Ramos (cell line): Measurements from ENCODE around the gene RNF151.
"Not testable (repeated sequence)": the region's sequence is repeated elsewhere in the genome, so short reads cannot be mapped to it uniquely, and the experiment has no call there.

Experiments
- in situ Hi-C: fragments of 300-500 bp; cut with MboI; formaldehyde crosslinking; loops from one replicate; pipeline ENCODE4 v1.14.3; 2022; ENCODE audit warnings: low sequenced_read_pairs; ENCODE audit not compliant: unreplicated experiment

Gene RNF151

GRCh38 chr16:1938316-1938715 lies 28.3 kb upstream of the RNF151 start:
- in situ Hi-C loops: no loop called here

GRCh38 chr16:1938910-1939309 lies 27.7 kb upstream of the RNF151 start:
- in situ Hi-C loops: no loop called here

- in situ Hi-C loops: not testable (repeated sequence)
Measured at GRCh38 chr16:1939833-1940232, 26.8 kb upstream of the RNF151 start.

- in situ Hi-C loops: no loop called here
Measured at GRCh38 chr16:1940273-1941161, 26.1 kb upstream of the RNF151 start.

GRCh38 chr16:1941162-1942046 lies 25.3 kb upstream of the RNF151 start:
- in situ Hi-C loops: no loop called here

GRCh38 chr16:1942047-1942809 lies 24.4 kb upstream of the RNF151 start:
- in situ Hi-C loops: no loop called here

- in situ Hi-C loops: no loop called here
Measured at GRCh38 chr16:1942810-1943726, 23.6 kb upstream of the RNF151 start, which contains the start of gene MSRB1. Gene MSRB1, minus strand, starts transcription at chr16:1943199. Its CDS starts 43 bp downstream, at chr16:1943156.

- in situ Hi-C loops: no loop called here
Measured at GRCh38 chr16:1944612-1945199, 21.9 kb upstream of the RNF151 start.

- in situ Hi-C loops: no loop called here
Measured at GRCh38 chr16:1945559-1946391, 20.9 kb upstream of the RNF151 start.

GRCh38 chr16:1946495-1947368 lies 19.9 kb upstream of the RNF151 start:
- in situ Hi-C loops: no loop called here

- in situ Hi-C loops: no loop called here
Measured at GRCh38 chr16:1947369-1947670, 19.3 kb upstream of the RNF151 start.

GRCh38 chr16:1949507-1949906 lies 17.1 kb upstream of the RNF151 start:
- in situ Hi-C loops: no loop called here

GRCh38 chr16:1950047-1950446 lies 16.6 kb upstream of the RNF151 start:
- in situ Hi-C loops: no loop called here

GRCh38 chr16:1950559-1950958 lies 16.1 kb upstream of the RNF151 start:
- in situ Hi-C loops: no loop called here

- in situ Hi-C loops: no loop called here
Measured at GRCh38 chr16:1953734-1954133, 12.9 kb upstream of the RNF151 start.

- in situ Hi-C loops: not testable (repeated sequence)
Measured at GRCh38 chr16:1957434-1958142, 9.1 kb upstream of the RNF151 start.

- in situ Hi-C loops: not testable (repeated sequence)
Measured at GRCh38 chr16:1958143-1958491, 8.5 kb upstream of the RNF151 start.
